NAMALWA (cell line): ENCODE results near the gene EFCAB11.

ENCODE experiments used
- DNase-seq: peaks from one replicate; pipeline ENCODE4 v3.0.0-alpha.2; 2015; ENCODE audit warnings: low spot score

Gene EFCAB11

GRCh38 chr14:89767131-89767530 is 187.4 kb downstream of the EFCAB11 start:
- DNase-seq, result no peak

- no peak for DNase-seq
These were observed 189.2 kb downstream of the EFCAB11 start for GRCh38 chr14:89765346-89765745.

DNA sequence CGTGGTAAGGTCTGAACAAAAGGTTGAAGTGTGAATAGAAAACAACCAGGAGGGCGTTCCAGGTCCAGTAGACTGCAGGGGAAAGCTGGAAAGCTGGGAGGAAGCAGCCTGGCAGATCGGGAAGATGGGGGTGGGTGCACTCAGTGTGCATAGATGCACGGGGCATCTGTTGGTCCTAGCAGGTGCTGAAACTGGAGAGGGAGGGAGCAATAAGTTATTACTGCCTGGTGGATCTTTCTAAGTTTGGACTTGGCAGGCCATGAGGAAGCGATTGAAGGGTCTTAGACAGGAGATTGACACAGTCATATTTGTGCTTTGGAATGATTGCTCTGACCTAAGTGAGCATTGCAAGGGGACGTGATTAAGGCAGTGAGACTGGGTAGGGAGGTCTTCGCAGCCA is 194.4 kb downstream of the EFCAB11 start:
- DNase-seq, result no peak

DNA sequence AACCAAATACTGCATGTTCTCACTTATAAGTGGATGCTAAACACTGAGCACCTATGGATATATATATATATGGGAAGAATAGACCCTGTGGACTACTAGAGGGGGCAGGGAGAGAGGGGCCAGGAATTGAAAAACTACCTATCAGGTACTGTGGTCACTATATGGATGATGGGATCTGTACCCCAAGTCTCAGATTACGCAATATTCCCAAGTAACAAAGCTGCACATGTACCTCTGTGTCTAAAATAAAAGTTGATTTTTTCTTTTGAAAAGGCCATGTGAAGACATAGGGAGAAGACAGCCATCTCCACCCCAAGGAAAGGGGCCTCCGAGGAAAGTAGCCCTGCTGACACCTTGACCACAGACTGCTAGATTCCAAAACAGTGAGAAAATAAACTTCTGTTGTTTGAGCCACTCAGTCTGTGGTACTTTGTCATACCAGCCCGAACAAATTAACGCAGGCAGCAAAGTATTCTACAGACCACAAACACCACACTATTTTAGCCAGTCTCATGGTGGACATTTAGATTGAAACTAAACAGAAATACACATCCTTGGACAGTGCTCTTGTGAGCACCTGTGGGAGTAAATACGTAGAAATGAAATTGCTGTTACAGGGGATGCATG is 197.1 kb downstream of the EFCAB11 start:
- no peak for DNase-seq

- DNase-seq, result no peak
These were observed 198.7 kb downstream of the EFCAB11 start for GRCh38 chr14:89755816-89756215.

DNA sequence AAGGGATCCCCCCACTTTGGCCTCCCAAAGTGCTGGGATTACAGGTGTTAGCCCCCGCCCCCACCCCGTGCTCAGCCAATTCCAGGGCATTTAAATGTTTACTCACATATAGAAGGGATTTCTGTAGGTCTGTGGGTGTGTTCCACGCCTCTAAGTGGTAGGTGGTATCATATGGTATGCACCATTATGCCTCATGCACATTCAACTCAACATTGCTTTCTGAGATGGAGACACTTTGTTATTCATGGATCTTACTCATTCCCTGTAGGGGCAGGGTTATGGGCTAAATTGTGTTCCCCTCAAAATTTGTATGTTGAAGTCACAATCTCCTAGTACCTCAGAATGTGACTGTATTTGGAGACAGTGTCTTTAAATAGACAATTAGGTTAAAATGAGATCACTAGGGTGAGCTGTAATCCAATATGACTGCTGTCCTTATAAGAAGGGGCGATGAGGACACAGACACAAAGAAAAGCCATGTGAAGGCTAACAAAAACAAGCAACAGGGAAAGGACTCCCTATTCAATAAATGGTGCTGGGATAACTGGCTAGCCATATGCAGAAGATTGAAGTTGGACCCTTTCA is 200.6 kb downstream of the EFCAB11 start:
- no peak for DNase-seq

- no peak for DNase-seq
These were observed 203.6 kb downstream of the EFCAB11 start for GRCh38 chr14:89750908-89751392.

- DNase-seq, result no peak
These were observed 204.2 kb downstream of the EFCAB11 start for GRCh38 chr14:89750281-89750755.

DNA sequence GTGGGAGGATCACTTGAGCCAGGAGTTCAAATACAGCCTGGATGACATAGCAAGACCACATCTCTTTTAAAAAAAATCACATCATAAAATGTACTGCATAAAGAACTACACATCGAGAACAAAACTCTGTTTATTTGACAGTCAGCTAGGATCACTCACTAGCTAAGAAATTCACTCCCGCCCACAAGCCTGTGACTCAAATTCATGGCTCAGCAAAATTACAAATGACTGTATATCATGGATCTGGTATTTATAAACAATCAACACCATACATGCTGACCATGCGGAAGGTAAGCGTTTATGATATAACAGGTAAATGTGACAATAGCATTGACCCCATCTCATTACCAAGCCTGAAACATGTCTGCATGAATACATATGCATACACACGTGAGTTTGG is 206.5 kb downstream of the EFCAB11 start:
- DNase-seq, result no peak

DNA sequence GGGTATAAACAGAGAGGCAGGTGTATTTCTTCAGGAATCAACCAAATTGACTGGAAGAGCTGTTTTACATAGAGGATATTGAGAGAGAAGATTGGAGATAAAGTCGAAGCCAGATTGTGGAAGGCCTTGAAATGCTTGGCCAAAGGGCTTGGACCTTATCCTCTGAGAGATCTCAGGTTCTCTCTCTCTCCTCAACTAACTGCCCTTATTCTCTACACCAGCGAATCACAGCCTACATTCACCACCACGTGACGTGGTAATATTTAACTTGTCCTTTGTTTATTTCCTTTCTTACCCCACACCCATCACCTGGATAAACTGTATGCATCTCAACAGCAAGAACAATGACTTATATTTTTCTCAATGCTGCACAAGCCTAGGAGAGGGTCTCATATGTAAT is 207.4 kb downstream of the EFCAB11 start:
- no peak for DNase-seq

DNA sequence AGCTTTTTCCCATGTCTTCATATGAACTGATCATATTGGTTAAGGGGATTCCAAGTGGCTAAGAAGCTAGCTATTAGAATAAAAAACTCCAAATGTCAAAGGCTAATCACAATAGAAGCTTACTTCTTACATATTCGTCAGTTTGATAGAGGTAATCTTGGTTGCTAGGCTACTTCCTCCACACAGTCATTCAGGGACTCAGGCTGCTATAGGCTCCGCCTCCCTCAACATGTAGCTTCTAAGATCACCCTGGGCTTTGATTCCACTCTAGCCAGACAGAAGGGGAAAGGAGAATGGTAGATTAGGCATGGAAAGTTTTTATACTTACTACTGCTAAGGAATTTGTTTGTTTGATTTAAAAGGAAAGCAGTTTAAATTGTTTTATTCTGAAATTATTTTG is 207.9 kb downstream of the EFCAB11 start:
- no peak for DNase-seq

DNA sequence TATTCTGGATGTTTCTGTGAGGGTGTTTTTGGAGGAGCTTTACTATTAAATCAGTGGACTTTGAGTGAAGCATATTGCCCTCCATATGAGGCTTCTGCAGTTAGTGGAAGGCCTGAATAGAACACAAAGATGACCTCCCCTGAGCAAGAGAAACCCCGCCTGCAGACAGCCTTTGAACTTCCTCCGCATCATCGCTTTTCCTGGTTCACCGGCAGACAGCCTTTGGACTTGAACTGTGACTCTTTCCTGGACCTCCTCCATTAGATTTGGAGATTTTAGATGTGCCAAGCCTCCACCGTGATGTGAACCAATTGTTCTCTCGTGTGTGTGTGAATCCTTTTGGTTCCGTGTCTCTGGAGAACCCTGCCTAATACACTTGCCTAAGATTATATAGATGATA is 208.4 kb downstream of the EFCAB11 start:
- no peak for DNase-seq
